NCI-H146 (cell line): ENCODE data around the gene PYY.

Source experiments
- DNase-seq: peaks from one replicate; lab custom pipeline; 2025; lab: John Stamatoyannopoulos, UW

The PYY gene

DNA sequence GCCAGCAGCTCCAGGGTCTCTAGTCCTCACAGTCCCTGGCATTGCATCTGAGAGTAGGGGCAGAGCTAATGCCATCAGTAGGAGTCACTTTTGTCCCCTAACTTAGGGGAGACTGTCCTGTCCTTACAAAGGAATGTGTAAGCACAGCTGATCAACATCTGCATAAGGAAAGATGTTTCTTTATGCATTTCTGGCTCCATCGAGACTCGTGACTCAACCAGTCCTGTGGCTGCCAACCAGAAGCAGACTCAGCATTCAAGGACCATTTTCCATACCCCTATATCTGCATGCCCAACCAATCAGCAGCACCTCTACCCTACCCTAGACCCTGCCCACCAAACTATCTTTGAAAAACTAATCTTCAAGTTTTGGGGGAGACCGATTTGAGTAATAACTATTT is 38.2 kb downstream of the PYY start:
- no peak for DNase-seq

DNA sequence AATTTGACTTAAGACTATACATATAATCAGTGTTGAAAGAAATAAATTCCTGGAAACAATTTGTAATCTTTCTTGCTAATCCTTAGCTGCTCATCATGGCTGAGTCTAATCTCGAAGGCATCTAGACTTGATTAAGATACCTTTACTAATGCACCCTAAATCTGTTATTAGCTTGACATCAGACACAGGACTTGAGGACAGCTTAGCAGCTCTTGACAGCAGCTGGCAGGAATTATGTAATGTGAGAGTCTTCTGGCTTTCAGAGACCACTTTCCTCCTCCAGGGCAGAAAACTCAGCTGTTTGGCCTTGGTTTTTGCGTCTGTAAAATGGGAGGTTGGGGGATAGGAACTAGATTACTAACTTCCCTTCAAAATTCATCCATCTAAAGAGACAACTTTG is 39.3 kb downstream of the PYY start:
- no peak for DNase-seq

DNA sequence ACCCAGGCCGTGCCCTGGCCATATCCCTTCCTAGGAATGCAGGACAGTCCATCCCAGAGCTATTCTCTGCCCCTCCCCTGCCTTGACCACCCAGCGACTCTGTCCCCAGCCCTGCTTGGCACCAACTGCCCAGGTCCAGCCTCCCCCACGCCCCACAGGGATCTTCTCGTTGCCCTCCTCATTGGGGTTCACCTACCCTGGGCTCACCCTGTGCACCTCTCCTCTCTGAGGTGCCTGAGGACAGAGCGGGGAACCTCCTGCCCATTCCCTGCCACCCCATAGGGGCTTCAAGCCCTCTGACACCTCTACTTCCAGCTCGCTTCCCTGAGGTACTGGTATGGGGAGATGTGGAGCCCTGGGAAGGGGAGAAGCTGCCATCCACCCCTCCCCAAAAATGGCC is 40.2 kb downstream of the PYY start:
- no peak for DNase-seq

DNA sequence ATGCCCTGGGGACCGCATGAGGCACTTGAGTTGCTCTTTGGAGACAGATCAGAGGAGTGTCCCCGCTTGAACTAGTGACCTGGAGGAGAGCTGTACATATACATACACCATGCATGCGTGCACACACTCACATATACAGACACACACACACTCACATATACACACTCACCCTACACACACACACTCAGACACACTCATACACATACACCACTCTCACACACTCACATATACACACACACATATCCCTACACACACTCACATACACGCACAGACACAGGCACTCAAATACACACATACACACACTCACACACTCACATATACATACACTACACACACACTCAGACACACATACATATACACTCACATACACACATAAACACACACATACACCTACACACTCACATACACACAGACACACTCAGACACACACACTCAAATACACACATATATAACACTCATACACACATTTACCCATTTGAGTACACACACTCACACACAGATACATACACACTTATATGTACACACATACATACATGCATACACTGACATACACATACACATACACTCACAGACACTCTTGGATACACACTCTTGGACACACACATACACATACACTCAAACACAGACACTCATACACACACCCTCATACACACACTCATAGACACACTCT is 41.0 kb downstream of the PYY start:
- DNase-seq: no peak

DNA sequence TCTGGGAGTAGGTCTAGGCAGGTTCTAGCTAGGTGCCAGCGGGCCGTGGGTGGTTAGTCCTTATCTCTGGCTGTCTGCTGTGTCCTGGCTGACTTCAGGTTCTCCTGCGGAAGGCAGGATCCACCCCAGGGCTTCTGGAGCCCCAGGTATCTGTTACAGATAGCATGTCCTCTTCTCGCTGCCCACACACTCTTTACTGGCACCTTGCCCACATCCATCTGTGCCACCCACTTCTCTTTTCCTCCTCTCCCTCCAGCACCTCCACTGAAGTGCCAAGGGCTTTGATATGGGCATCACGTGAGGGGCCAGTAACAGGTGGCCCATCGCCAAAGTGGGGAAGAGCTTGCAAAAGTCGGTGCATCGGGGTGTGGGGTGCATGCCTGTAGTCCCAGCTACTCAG is 41.8 kb downstream of the PYY start:
- no peak for DNase-seq

DNA sequence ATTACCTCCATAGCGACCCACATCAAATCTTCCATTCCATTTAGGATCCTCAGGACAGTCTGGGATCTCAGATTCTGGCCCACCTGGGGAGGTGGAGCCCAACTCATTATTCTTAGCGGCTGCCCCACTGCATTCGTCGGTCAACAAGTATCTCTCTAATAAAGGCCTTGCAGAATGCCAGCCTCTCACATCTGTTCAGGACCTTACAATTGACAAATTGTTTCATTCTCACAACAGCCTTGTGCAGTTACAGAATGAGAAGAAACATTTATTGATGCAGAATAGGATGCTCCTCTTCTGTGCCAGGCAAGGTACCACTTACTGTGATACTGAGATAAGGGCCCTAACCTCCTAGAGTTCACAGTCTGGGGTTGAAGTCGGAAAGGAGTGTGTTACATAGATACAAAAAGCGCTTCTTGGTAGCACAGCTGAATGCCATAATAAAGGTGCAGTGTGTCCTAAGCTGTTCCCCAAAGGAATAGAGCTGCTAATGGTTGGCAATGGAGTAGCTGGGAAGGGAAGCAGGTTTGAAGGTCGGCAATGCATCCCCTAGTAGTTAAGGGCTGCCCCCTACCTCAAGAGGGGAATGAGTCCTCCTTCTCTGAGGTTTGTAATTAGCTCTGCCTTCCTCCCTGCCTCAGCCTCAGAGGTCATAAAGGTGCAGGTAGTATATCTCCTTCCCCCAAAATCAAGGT is 44.1 kb downstream of the PYY start:
- DNase-seq: no peak

DNA sequence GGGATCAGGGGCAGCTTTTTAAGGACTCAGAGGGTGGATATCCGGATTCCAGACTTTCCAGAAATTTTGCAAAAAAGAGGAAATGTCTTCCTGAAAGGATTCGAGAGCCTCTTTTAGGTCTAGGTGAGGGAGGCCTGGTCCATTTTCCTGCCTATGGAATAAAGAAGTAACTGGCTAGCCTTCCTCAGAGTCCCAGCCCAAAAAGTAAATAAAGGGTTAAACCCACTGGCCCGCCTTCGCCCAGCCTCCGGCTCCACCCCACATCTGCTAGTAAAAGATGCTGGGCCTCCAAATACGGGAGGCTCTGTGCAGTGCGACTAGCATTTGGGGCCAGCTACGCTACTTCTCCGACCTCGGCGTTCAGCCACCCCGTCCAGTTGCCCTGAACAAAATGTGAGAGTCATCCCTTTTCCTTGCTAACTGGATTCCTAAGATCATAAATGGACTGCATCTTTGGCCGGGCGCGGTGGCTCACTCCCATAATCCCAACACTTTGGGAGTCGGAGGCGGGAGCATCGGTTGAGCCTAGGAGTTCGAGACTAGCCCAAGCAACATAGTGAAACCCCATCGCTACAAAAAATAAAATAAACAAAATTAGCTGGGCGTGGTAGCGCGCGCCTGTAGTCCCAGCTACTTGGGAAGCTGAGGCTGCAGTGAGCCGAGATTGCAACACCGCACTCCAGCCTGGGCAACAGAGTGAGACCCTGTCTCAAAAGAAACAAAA is 45.6 kb downstream of the PYY start:
- peak; percentile 24 for DNase-seq

DNA sequence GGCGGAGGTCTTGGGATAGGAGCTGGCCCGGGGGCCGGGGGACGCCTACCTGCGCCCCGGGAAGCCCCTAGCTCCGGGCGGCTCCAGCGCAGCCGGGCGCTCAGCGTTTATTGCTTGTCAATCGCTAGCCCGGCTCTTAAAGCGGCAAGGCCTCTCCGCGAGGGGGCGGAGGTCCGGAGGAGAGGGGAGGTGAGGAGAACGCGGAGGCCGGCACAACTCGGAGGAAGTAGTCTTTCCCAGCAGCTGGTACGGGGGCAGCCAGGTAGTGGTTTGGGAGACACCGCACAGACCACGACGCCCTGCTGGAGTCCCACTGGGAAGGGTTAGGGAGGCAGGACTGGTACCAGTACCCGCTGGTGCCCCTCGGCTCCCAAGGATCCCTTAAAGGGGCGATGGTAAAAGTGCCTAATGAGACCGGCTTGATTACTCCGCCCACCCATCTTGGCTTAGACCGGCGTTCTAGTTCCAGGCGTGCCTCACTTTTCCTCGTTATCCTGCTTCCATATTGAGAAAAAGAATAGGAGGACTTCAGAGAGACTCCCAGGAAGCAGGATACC is 46.2 kb downstream of the PYY start, which contains the start of gene MPP2:
TSS of gene MPP2 (minus strand) at position 112 of the 557 bp plus-strand sequence. CDS start 3,076 bp downstream, outside the sequence.
- peak; percentile 55 for DNase-seq

DNA sequence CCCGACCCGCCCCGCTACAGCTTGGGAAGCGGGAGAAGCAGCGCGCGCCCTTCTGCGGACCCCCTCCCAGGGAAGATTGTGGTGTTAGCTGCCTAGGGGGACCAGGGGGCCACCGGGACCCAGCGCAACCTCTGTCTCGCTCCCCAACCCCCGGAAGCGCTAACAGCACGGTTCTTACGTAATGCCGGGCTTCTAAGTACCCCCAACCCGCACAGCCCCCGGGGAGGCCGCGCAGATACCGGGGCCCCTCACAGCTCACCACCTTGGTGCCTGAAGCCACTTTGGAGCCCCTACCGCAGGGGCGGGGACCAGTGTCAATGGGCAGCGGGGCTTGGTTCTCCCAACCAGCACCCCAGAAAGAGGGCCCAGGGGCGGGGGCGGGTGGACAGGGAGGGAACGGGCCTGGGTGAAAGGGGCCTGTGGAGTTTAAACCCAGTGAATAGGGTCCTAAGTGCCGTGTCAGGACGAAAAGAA is 46.8 kb downstream of the PYY start:
- no peak for DNase-seq

DNA sequence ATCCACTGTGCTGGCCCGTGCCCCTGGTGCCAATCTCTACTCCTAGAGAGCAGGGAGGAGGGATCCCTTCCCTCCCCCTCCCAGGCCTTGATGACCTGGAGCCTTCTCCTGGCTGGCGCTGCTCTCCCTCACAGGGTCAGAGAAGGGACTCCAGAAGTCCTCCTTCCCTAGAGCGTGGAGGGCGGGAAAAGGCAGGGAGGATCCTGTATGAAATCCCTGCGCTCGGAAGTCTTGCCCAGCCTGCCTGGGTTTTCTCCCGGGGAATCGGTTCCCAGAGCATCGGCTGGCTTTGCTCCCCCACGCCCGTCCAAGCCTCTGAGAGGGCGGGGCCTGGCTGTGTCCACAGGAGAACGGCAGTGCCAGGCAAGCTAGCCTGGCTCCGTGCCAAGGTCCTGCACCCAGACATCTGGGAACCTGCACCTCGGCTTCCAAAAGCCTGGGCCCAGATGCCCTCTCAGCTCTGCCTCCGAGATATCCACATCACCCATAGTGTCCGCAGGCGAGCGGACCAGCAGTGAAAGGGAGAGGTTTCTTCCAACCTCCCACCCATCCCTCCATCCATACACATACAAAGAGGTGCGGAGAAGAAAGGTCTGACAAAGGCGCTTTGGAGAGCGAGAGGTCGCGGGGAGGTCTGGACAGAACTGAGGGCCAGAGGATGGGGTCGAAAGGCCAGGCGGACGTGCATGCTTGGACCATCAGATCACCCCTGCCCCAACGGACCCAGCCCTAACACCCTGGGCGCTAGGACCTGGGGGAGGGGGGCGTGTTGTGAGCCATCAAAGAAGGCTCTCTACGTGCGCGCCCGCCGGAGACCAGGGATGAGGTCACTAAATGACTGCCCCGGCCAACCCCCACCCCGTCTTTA is 47.5 kb downstream of the PYY start:
- peak; percentile 57 for DNase-seq

DNA sequence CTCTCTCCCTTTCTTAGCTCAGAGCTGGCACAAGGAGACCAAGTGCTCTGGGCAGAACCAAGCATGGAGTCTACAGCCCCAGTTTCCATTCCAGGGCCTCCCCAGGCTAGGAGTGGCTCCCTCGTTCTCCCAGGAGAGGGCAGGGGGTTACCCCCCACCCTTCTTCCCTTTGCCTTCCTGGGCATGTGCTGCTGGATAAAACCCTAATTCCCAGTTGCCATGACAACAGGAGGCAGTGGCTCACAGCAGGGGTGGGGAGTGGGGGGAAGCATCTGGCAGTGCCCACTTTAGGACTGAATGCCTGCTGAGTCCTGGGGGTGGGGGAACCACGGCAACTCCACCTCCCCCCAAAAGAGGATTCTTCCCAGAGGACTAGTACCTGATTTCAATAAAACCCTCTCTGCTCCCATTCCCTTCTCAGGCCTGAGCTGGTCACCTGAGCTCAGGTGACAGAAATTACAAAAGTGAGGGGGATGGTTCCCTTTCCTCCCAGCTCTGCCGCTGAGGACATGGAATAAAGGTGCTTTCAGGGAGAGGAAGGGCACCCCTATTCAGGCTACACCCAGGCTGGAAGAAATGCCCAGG is 48.2 kb downstream of the PYY start:
- no peak for DNase-seq
